ENCODE results near the gene TSPO2. TPM values are rescaled to one million over a fixed set of nuclear protein-coding genes. Genes with fewer than 3 reads are reported as not detected.

TSPO2 gene
- total RNA-seq, 4 donors from 2014 or later = not detected

GRCh38 chr6:41073203-41073967, 31.1 kb downstream of the TSPO2 start:
- WGBS = under 1% methylated on average over 24 of the region's 74 CpGs

DNA sequence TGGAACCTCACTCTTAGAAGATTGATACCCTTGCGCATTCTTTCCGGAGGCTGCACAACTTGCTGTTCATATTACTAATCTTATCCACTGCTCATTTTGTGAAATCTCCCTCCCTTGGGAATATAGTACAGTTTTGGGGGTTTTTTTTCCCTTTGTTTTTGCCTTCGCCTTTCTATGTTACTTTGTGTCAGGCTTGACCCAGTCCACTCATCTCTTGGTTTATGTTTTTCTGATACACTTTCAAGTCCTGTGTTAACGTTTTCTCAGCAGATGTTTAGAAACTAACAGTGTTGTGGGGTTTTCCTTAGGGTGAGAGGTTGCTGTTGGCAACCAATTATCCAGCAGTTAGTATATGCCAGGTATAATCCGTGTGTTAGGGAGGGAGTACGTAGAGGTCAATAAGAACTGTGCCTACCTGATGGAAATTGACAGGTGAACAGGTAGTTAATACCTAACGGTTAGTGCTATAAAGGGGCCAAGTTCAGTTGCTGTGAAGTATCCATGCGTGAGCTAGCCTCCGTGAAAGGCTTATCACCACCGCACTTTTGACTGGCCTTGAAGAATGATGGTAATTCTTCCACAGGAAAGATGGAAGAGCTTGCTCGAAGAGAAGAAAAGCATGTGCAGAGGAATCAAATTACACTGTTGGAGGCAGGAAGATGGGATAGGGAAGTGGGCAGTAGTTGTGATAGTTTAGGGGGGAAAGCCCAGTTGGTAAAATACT, 31.9 kb downstream of the TSPO2 start:
- no peak for TF ChIP-seq POLR2A (IDR thresholded peaks at IDR 0.05; ENCODE audit: low read depth)
- TF ChIP-seq, protein P1, sequence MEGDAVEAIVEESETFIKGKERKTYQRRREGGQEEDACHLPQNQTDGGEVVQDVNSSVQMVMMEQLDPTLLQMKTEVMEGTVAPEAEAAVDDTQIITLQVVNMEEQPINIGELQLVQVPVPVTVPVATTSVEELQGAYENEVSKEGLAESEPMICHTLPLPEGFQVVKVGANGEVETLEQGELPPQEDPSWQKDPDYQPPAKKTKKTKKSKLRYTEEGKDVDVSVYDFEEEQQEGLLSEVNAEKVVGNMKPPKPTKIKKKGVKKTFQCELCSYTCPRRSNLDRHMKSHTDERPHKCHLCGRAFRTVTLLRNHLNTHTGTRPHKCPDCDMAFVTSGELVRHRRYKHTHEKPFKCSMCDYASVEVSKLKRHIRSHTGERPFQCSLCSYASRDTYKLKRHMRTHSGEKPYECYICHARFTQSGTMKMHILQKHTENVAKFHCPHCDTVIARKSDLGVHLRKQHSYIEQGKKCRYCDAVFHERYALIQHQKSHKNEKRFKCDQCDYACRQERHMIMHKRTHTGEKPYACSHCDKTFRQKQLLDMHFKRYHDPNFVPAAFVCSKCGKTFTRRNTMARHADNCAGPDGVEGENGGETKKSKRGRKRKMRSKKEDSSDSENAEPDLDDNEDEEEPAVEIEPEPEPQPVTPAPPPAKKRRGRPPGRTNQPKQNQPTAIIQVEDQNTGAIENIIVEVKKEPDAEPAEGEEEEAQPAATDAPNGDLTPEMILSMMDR (IDR thresholded peaks at IDR 0.05) = no peak
- TF ChIP-seq EP300 (IDR thresholded peaks at IDR 0.05) = no peak
- no peak for TF ChIP-seq POLR2AphosphoS5 (IDR thresholded peaks at IDR 0.05)
- intact Hi-C loops (cut with DNase I) = no loop called here
- Histone ChIP-seq H3K4me3 (peak overlapping the region; percentile 89 to 98 (median 96)), H3K36me3 (peaks cover 0 to 13% (median 10%) of the 10 kb centered on the region in 4 donors), H3K4me1 (peaks cover 29 to 40% (median 39%) of the 10 kb centered on the region in 4 donors), H3K27ac (replicated peaks in 1 of 4) (peak overlapping the region; percentile 98 to 100 (median 99)), H3K9me3 (no peaks in the 10 kb centered on the region), H3K27me3 (no peaks in the 10 kb centered on the region)
- WGBS = 6% methylated on average over 11 of the region's 11 CpGs
- DNase-seq (ENCODE audit: extremely low spot score) = no peak

More at GRCh38 chr6:41073203-41073967, 31.1 kb downstream of the TSPO2 start:
- Histone ChIP-seq H3K36me3 (peaks cover 0 to 17% (median 9%) of the 10 kb centered on the region in 4 donors), H3K27me3 (no peaks in the 10 kb centered on the region), H3K9me3 (no peaks in the 10 kb centered on the region), H3K27ac (replicated peaks in 1 of 4) (peak overlapping the region; percentile 98 to 100 (median 99)), H3K4me3 (peak overlapping the region; percentile 89 to 98 (median 96)), H3K4me1 (peaks cover 29 to 40% (median 39%) of the 10 kb centered on the region in 4 donors)
- TF ChIP-seq POLR2AphosphoS5 (IDR thresholded peaks at IDR 0.05) = peak; percentile 84 to 91
- TF ChIP-seq, protein P1 (IDR thresholded peaks at IDR 0.05) = peak; percentile 14 to 51 (median 38)
- TF ChIP-seq POLR2A (IDR thresholded peaks at IDR 0.05; ENCODE audit: low read depth) = peak; percentile 75
- TF ChIP-seq EP300 (IDR thresholded peaks at IDR 0.05) = no peak
- intact Hi-C loops (cut with DNase I) = no loop called here
- DNase-seq (ENCODE audit: extremely low spot score) = peak; percentile 94

GRCh38 chr6:41074692-41075436, 32.6 kb downstream of the TSPO2 start:
- H3K27ac ChIP-seq (replicated peaks in 1 of 4) = peak overlapping the region; percentile 98 to 100 (median 99)
- peak overlapping the region; percentile 89 to 98 (median 96) for H3K4me3 ChIP-seq
- no peaks in the 10 kb centered on the region for H3K9me3 ChIP-seq
- 52% methylated on average over 11 of the region's 11 CpGs for WGBS
- DNase-seq (ENCODE audit: extremely low spot score) = no peak
- intact Hi-C loops (cut with DNase I) = no loop called here
- H3K4me1 ChIP-seq = peaks cover 29 to 40% (median 39%) of the 10 kb centered on the region in 4 donors
- TF ChIP-seq EP300 (IDR thresholded peaks at IDR 0.05) = no peak
- TF ChIP-seq, protein P1 (IDR thresholded peaks at IDR 0.05) = no peak
- no peak for TF ChIP-seq POLR2A (IDR thresholded peaks at IDR 0.05; ENCODE audit: low read depth)
- TF ChIP-seq POLR2AphosphoS5 (IDR thresholded peaks at IDR 0.05) = no peak
- no peaks in the 10 kb centered on the region for H3K27me3 ChIP-seq
- peaks cover 0 to 13% (median 8%) of the 10 kb centered on the region in 4 donors for H3K36me3 ChIP-seq

DNA sequence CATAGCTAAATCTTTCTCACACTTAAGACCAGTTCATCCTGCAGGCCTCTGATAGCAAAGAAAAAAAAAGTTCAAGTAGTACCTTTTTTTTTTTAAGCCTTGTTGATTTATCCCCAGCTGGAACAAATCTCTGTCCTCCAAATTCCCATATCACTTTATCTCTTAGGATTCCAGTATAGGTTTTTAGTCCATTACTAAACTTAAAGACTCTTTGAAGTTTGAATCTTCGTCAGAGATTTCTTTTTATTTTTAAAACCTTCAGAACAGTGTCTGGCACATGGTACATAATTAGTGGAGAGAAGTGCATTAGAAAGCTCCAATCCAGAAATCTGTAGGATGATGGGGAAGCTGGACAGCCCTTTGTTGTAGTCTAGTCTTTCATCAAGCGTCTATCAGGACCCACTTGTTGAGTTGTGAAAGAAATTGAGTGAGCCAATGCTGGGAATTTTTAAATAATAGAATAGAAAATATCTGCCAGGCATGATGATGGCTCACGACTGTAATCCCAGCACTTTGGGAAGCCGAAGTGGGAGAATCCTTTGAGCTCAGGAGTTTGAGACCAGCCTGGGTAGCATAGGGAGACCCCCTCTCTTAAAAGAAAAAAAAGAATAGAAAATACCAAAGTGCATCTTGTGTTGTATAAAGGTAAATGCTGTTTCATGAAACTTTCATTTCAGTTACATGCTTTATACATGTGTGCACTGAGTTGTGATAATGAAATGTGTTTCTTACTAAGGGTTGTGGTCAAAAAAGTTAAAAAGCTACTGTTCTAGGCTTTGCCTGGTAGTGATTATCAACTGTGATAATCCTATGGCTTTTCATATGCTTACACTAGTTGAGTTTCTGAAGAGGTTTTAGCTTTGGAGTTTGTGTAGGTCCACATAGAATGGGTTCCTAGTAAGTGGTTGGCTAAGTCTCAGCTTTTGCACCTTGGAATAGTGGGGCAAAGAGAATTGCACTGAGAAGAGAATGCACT, 33.7 kb downstream of the TSPO2 start:
- Histone ChIP-seq H3K4me1 (peaks cover 24 to 33% (median 31%) of the 10 kb centered on the region in 4 donors), H3K4me3 (no peak overlapping the region), H3K9me3 (no peaks in the 10 kb centered on the region), H3K27ac (replicated peaks in 1 of 4) (peak overlapping the region in 3 of 4 donors; percentile 98 to 100 (median 99)), H3K36me3 (peaks cover 5 to 22% (median 17%) of the 10 kb centered on the region in 4 donors), H3K27me3 (no peaks in the 10 kb centered on the region)
- no peak for DNase-seq (ENCODE audit: extremely low spot score)
- intact Hi-C loops (cut with DNase I) = no loop called here
- TF ChIP-seq POLR2A (IDR thresholded peaks at IDR 0.05; ENCODE audit: low read depth) = no peak
- TF ChIP-seq, protein P1 (IDR thresholded peaks at IDR 0.05) = no peak
- no peak for TF ChIP-seq EP300 (IDR thresholded peaks at IDR 0.05)
- no peak for TF ChIP-seq POLR2AphosphoS5 (IDR thresholded peaks at IDR 0.05)
- 82% methylated on average over 4 of the region's 4 CpGs for WGBS

All from esophagus muscularis mucosa (tissue), 4 donors.